ENCODE measurements around the gene CREG1. TPM values are rescaled to one million over a fixed set of nuclear protein-coding genes. Genes with fewer than 3 reads are reported as not detected.

CREG1 gene
- total RNA-seq, 2 donors from 2014 or later, result 81.1 to 100 TPM

- intact Hi-C loops (cut with DNase I), result no loop called here
- no peak for ATAC-seq
- 72% methylated on average over 2 of the region's 2 CpGs; no CpG with 5 or more reads in 1 of the 2 donors for WGBS, 2 donors
- H3K36me3 ChIP-seq (replicated peaks in 1 of 2; ENCODE audit: insufficient read depth in 1 of 2, low read depth in 2 of 2), result no peaks in the 10 kb centered on the region
- TF ChIP-seq CTCF (IDR thresholded peaks at IDR 0.05) (no peak), POLR2A (IDR thresholded peaks at IDR 0.05) (no peak)
- DNase-seq, result no peak
- no peak overlapping the region for H3K4me3 ChIP-seq
- no peaks in the 10 kb centered on the region for H3K9me3 ChIP-seq
- no peak overlapping the region for H3K27ac ChIP-seq
- H3K4me1 ChIP-seq, result no peaks in the 10 kb centered on the region
- H3K27me3 ChIP-seq, result no peaks in the 10 kb centered on the region
Measured at GRCh38 chr1:167587342-167587741, 33.8 kb upstream of the CREG1 start.

- Histone ChIP-seq H3K27ac (no peak overlapping the region), H3K4me3 (no peak overlapping the region), H3K27me3 (no peaks in the 10 kb centered on the region), H3K9me3 (no peaks in the 10 kb centered on the region), H3K36me3 (replicated peaks in 1 of 2; ENCODE audit: insufficient read depth in 1 of 2, low read depth in 2 of 2) (no peaks in the 10 kb centered on the region), H3K4me1 (no peaks in the 10 kb centered on the region)
- no peak for ATAC-seq
- intact Hi-C loops (cut with DNase I), result no loop called here
- 76 to 79% methylated on average over 3 of the region's 3 CpGs for WGBS, 2 donors
- TF ChIP-seq POLR2A (IDR thresholded peaks at IDR 0.05), result no peak
- no peak for TF ChIP-seq CTCF (IDR thresholded peaks at IDR 0.05)
- DNase-seq, result no peak
Measured at GRCh38 chr1:167584581-167584980, 31.0 kb upstream of the CREG1 start.

- Histone ChIP-seq H3K4me3 (no peak overlapping the region), H3K27ac (no peak overlapping the region), H3K9me3 (no peaks in the 10 kb centered on the region), H3K36me3 (replicated peaks in 1 of 2; ENCODE audit: insufficient read depth in 1 of 2, low read depth in 2 of 2) (no peaks in the 10 kb centered on the region), H3K27me3 (no peaks in the 10 kb centered on the region), H3K4me1 (no peaks in the 10 kb centered on the region)
- ATAC-seq (no peak), DNase-seq (no peak)
- TF ChIP-seq POLR2A (IDR thresholded peaks at IDR 0.05) (no peak), CTCF (IDR thresholded peaks at IDR 0.05) (no peak)
- whole genome bisulfite sequencing, 2 donors, result 97 to 100% methylated on average over 4 of the region's 4 CpGs
- intact Hi-C loops (cut with DNase I), result no loop called here
Measured at GRCh38 chr1:167582722-167583121, 29.2 kb upstream of the CREG1 start.

- no peaks in the 10 kb centered on the region for H3K4me1 ChIP-seq
- H3K9me3 ChIP-seq, result no peaks in the 10 kb centered on the region
- H3K4me3 ChIP-seq, result no peak overlapping the region
- intact Hi-C loops (cut with DNase I), result no loop called here
- H3K27ac ChIP-seq, result no peak overlapping the region
- DNase-seq (no peak), ATAC-seq (no peak)
- 69 to 90% methylated on average over 1 of the region's 1 CpG for WGBS, 2 donors
- TF ChIP-seq POLR2A (IDR thresholded peaks at IDR 0.05), result no peak
- no peak for TF ChIP-seq CTCF (IDR thresholded peaks at IDR 0.05)
- no peaks in the 10 kb centered on the region for H3K36me3 ChIP-seq (replicated peaks in 1 of 2; ENCODE audit: insufficient read depth in 1 of 2, low read depth in 2 of 2)
- H3K27me3 ChIP-seq, result no peaks in the 10 kb centered on the region
Measured at GRCh38 chr1:167582064-167582463, 28.5 kb upstream of the CREG1 start.

GRCh38 chr1:167579986-167580385 is 26.4 kb upstream of the CREG1 start:
- Histone ChIP-seq H3K4me1 (no peaks in the 10 kb centered on the region), H3K4me3 (no peak overlapping the region), H3K36me3 (replicated peaks in 1 of 2; ENCODE audit: insufficient read depth in 1 of 2, low read depth in 2 of 2) (no peaks in the 10 kb centered on the region), H3K9me3 (no peaks in the 10 kb centered on the region), H3K27ac (no peak overlapping the region), H3K27me3 (no peaks in the 10 kb centered on the region)
- intact Hi-C loops (cut with DNase I), result no loop called here
- no peak for ATAC-seq
- WGBS, 2 donors, result 59 to 71% methylated on average over 4 of the region's 4 CpGs
- no peak for TF ChIP-seq POLR2A (IDR thresholded peaks at IDR 0.05)
- no peak for TF ChIP-seq CTCF (IDR thresholded peaks at IDR 0.05)
- no peak for DNase-seq

Data from body of pancreas (tissue), 4 donors.